Gastroesophageal sphincter (tissue), 3 donors: ENCODE measurements around the gene SECISBP2L.

Experiments used
- POLR2A ChIP-seq, 2 donors: fragments of 450-650 bp; IDR thresholded peaks; one replicate each; pipeline ENCODE4 v1.6.1; 2017; ENCODE audit warnings: antibody characterized with exemption in 2 of 2, mild to moderate bottlenecking in 2 of 2, moderate library complexity in 1 of 2
- POLR2AphosphoS5 ChIP-seq: sonication (generic); formaldehyde crosslinking; IDR thresholded peaks from one replicate; pipeline ENCODE4 v1.6.1; 2017; ENCODE audit warnings: antibody characterized with exemption
- TF ChIP-seq, protein P1 (sequence below), 4 experiments: fragments of 200-600 bp in 2 of 4; fragments of 450-650 bp in 2 of 4; sonication (generic) in 1 of 4; IDR thresholded peaks; one replicate each; pipeline ENCODE4 v1.5.1; 2017 to 2019; ENCODE audit warnings: antibody characterized with exemption in 4 of 4, mild to moderate bottlenecking in 2 of 4, moderate library complexity in 2 of 4

GRCh38 chr15:49023354-49023753 lies 22.9 kb downstream of the SECISBP2L start:
- TF ChIP-seq, protein P1, sequence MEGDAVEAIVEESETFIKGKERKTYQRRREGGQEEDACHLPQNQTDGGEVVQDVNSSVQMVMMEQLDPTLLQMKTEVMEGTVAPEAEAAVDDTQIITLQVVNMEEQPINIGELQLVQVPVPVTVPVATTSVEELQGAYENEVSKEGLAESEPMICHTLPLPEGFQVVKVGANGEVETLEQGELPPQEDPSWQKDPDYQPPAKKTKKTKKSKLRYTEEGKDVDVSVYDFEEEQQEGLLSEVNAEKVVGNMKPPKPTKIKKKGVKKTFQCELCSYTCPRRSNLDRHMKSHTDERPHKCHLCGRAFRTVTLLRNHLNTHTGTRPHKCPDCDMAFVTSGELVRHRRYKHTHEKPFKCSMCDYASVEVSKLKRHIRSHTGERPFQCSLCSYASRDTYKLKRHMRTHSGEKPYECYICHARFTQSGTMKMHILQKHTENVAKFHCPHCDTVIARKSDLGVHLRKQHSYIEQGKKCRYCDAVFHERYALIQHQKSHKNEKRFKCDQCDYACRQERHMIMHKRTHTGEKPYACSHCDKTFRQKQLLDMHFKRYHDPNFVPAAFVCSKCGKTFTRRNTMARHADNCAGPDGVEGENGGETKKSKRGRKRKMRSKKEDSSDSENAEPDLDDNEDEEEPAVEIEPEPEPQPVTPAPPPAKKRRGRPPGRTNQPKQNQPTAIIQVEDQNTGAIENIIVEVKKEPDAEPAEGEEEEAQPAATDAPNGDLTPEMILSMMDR (IDR thresholded peaks at IDR 0.05): no peak
- TF ChIP-seq POLR2A (IDR thresholded peaks at IDR 0.05): no peak
- no peak for TF ChIP-seq POLR2AphosphoS5
